GM12892 (cell line): ENCODE results near the gene TMTC2.

Experiments
- DNase-seq: peaks from one replicate; pipeline ENCODE4 v3.0.0; 2011; ENCODE audit not compliant: insufficient read length
- FAIRE-seq: peaks from 2 replicates; lab custom pipeline; 2011; peaks lifted over from hg19 to GRCh38; lab: Jason Lieb, UNC
- POLR2A ChIP-seq: IDR thresholded peaks from 2 replicates; pipeline ENCODE4 v1.6.1; 2011; ENCODE audit warnings: low read depth, low read length, control low read depth
- POLR2AphosphoS5 ChIP-seq: IDR thresholded peaks from 2 replicates; pipeline ENCODE4 v1.6.1; 2011; ENCODE audit warnings: low read depth, low read length, control low read depth
- TAF1 ChIP-seq: IDR thresholded peaks from 2 replicates; pipeline ENCODE4 v1.6.1; 2011; ENCODE audit warnings: low read depth, mild to moderate bottlenecking, control low read depth, low read length, borderline replicate concordance

Gene TMTC2

GRCh38 chr12:83075471-83075870 lies 388.8 kb downstream of the TMTC2 start:
- no peak for DNase-seq
- FAIRE-seq = no peak
- no peak for TF ChIP-seq POLR2AphosphoS5
- TF ChIP-seq TAF1 = no peak
- TF ChIP-seq POLR2A = no peak

- DNase-seq (no peak), FAIRE-seq (no peak)
- TF ChIP-seq TAF1 (no peak), POLR2AphosphoS5 (no peak), POLR2A (no peak)
These were observed 390.3 kb downstream of the TMTC2 start for GRCh38 chr12:83077041-83077440.

GRCh38 chr12:83082690-83083276 lies 396.1 kb downstream of the TMTC2 start:
- FAIRE-seq = no peak

DNA sequence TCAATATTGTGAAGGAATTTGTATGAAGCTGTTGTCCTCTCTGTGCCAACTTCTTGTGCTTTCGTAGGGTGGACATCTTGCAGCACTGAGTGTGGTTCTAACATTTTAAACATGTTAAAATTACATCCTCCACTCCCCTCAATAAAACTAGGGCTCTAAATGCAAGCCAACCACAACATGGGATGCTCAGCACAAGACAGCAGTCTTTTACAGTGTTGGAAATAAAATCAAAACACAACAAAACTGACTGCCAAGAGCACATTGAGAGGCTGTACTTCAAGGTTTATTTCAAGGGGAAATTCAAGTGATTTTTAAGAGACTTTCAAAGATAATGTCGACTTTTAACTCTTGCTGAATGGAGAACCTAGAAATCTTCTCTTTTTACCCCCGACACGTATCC lies 396.9 kb downstream of the TMTC2 start:
- TF ChIP-seq POLR2A = no peak
- TF ChIP-seq TAF1 = no peak
- no peak for TF ChIP-seq POLR2AphosphoS5
- FAIRE-seq (no peak), DNase-seq (no peak)

More at GRCh38 chr12:83082690-83083276, 396.1 kb downstream of the TMTC2 start:
- TF ChIP-seq TAF1 (no peak), POLR2A (no peak), POLR2AphosphoS5 (no peak)
- DNase-seq = no peak

- FAIRE-seq (no peak), DNase-seq (no peak)
- TF ChIP-seq TAF1 (no peak), POLR2AphosphoS5 (no peak)
These were observed 398.0 kb downstream of the TMTC2 start for GRCh38 chr12:83084516-83085234.

DNA sequence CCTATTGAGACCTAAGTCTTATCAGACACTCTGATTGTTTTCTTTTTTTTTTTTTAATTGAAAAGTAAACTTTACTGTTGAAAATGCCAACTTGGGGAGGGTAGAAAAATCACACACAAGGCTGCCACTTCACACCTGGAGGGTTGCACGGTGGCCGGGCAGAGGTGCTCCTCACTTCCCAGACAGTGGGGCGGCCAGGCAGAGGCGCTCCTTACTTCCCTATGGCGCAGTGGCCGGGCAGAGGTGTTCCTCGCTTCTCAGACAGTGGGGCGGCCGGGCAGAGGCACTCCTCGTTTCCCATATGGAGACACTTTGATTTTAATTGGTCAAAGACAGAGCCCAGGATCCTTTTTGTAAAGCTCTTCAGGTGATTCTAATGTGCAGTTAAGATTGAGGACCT lies 399.3 kb downstream of the TMTC2 start:
- DNase-seq (no peak), FAIRE-seq (no peak)
- TF ChIP-seq TAF1 = no peak
- no peak for TF ChIP-seq POLR2A
- no peak for TF ChIP-seq POLR2AphosphoS5

- DNase-seq (no peak), FAIRE-seq (no peak)
- TF ChIP-seq TAF1 (no peak), POLR2AphosphoS5 (no peak), POLR2A (no peak)
These were observed 402.9 kb downstream of the TMTC2 start for GRCh38 chr12:83089575-83089974.

GRCh38 chr12:83092129-83092528 lies 405.4 kb downstream of the TMTC2 start:
- DNase-seq = no peak
- no peak for TF ChIP-seq TAF1
- no peak for TF ChIP-seq POLR2AphosphoS5
- TF ChIP-seq POLR2A = no peak
- no peak for FAIRE-seq

DNA sequence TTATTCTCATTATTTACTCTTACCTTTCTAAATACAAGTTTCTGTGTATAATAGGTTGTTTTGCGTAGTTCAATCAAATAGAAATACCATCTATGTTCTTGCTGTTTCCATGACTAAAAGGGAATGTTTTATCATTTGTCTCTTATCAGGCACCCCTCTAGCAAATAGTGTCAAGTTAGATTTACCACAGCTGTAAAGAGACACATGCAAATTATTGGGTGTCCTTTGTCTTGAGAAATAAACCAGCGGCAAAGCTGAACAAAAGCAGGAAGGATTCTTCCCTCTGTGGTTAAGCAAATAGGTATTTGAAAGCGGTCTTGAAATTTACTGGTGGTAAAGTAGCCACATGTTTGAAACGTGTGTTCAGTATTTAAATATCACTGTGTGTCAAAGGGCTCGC lies 405.9 kb downstream of the TMTC2 start:
- DNase-seq (no peak), FAIRE-seq (no peak)
- TF ChIP-seq POLR2A (no peak), POLR2AphosphoS5 (no peak), TAF1 (no peak)

DNA sequence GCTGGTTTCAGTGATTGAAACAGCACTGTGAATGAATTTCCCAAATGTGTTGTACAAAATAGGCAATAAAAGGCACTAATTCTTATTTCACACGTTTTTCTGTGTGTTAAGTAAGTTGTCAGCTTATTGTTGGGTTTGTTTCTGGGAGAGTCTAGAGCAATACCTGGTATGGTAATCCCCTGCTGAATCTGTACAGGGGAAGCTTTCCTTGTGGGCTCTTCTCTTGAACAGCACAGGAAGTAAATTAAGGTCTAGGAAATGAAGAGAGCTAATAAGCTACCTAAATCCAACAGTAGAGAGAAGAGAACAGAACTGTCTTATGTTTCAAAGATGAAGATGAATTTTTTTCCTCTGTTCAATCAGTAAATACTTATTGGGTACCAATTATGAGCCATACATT lies 406.7 kb downstream of the TMTC2 start:
- TF ChIP-seq POLR2A = no peak
- TF ChIP-seq POLR2AphosphoS5 = no peak
- no peak for TF ChIP-seq TAF1
- DNase-seq = no peak
- FAIRE-seq = no peak

DNA sequence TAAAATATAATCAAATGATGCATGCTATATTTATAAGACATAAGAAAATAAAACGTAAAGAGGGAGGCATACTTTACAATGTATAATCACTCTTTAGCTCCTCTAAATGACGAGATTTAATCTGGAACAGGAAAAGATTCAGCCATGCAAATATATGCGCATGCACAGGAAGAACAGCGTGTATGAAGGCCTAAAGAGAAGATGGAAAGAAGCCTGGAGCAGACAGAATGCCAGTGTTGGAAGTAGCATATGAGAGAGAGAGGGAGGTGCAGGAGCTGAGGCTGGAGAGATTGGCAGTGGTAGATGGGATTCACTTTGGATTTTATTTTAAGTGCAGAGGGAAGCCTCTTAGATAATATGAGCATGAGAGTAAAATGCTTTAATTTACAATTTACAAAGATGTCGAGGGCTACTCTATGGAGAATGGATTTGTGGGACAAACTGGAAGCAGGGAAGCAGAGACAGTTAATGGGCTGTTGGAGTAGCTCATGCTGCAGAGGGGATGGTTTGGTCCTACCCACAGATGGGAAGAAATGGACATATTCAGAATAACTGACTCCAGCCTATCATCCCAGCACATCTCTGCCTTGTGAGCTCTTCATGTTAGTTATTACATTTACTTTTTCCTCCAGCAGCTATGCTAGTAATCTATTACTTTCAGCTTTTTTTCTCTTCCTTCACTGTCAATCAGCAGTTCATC lies 411.1 kb downstream of the TMTC2 start:
- TF ChIP-seq TAF1 (no peak), POLR2AphosphoS5 (no peak), POLR2A (no peak)
- DNase-seq (no peak), FAIRE-seq (no peak)
